Stimulated activated CD8-positive, alpha-beta memory T cell treated with anti-CD3 and anti-CD28 coated beads, Interleukin-2, amount 100 ng/mL, for 48 hours (primary cell): Measurements from ENCODE around the gene CSTB.

Source experiments
- DNase-seq, 2 donors: peaks; one replicate each; pipeline ENCODE4 v3.0.0-alpha.2; 2020; ENCODE audit warnings: low read depth in 2 of 2

The CSTB gene

GRCh38 chr21:43749651-43750262 lies 26.4 kb downstream of the CSTB start:
- DNase-seq = no peak

- DNase-seq = no peak
Observed at GRCh38 chr21:43748622-43749021, 27.5 kb downstream of the CSTB start.

- no peak for DNase-seq
Observed at GRCh38 chr21:43745772-43746517, 30.2 kb downstream of the CSTB start.

- DNase-seq = no peak
Observed at GRCh38 chr21:43744725-43745124, 31.4 kb downstream of the CSTB start.

- no peak for DNase-seq
Observed at GRCh38 chr21:43743947-43744346, 32.2 kb downstream of the CSTB start.

GRCh38 chr21:43741423-43742096 lies 34.5 kb downstream of the CSTB start:
- DNase-seq = no peak

GRCh38 chr21:43740497-43741156 lies 35.5 kb downstream of the CSTB start:
- DNase-seq = no peak

- no peak for DNase-seq
Observed at GRCh38 chr21:43739621-43740435, 36.3 kb downstream of the CSTB start.

GRCh38 chr21:43737158-43737950 lies 38.8 kb downstream of the CSTB start:
- DNase-seq = no peak

- no peak for DNase-seq
Observed at GRCh38 chr21:43736224-43736883, 39.8 kb downstream of the CSTB start.

- DNase-seq = no peak
Observed at GRCh38 chr21:43735236-43736091, 40.6 kb downstream of the CSTB start.

- DNase-seq = no peak
Observed at GRCh38 chr21:43734928-43735229, 41.2 kb downstream of the CSTB start.

- no peak for DNase-seq
Observed at GRCh38 chr21:43734131-43734927, 41.8 kb downstream of the CSTB start.

- DNase-seq = no peak
Observed at GRCh38 chr21:43733529-43734071, 42.5 kb downstream of the CSTB start.

- no peak for DNase-seq
Observed at GRCh38 chr21:43733060-43733459, 43.0 kb downstream of the CSTB start.

GRCh38 chr21:43731891-43732711 lies 44.0 kb downstream of the CSTB start:
- DNase-seq = no peak

GRCh38 chr21:43731476-43731875 lies 44.6 kb downstream of the CSTB start:
- no peak for DNase-seq
